DND-41 (cell line): Measurements from ENCODE around the gene VSX2.

Experiments used
- ATAC-seq: fragments of 200-7000 bp; cut with Tn5 transposase; 3 replicates; pipeline ENCODE4 v1.9.1; 2021; ENCODE audit warnings: low read depth; ENCODE audit not compliant: insufficient read depth
- DNase-seq: peaks from one replicate; pipeline ENCODE4 v3.0.0-alpha.2; 2020
- H2AFZ ChIP-seq: 2 replicates; pipeline ENCODE4 v1.6.0; 2012; ENCODE audit warnings: low read depth, low read length
- H3K27ac ChIP-seq: 2 replicates; pipeline ENCODE4 v1.5.1; 2012; ENCODE audit warnings: low read length, inconsistent platforms
- H3K27me3 ChIP-seq: fragments of 200-600 bp; sonication (generic); 2 replicates; pipeline ENCODE4 v1.6.0; 2012; ENCODE audit warnings: low read length, mild to moderate bottlenecking, inconsistent platforms; ENCODE audit not compliant: insufficient read depth, poor library complexity
- H3K36me3 ChIP-seq: 2 replicates; pipeline ENCODE4 v1.5.1; 2012; ENCODE audit warnings: low read length, inconsistent platforms; ENCODE audit not compliant: insufficient read depth
- H3K4me1 ChIP-seq: 2 replicates; pipeline ENCODE4 v1.5.1; 2012; ENCODE audit warnings: mild to moderate bottlenecking, low read length; ENCODE audit not compliant: insufficient read depth
- H3K4me2 ChIP-seq: 2 replicates; pipeline ENCODE4 v1.6.0; 2012; ENCODE audit warnings: mild to moderate bottlenecking, moderate library complexity, low read length, inconsistent platforms; ENCODE audit not compliant: insufficient read depth
- H3K4me3 ChIP-seq, 2 experiments: fragments of 200-600 bp in 1 of 2; shearing (Covaris generic) in 1 of 2; 2 replicates each; pipeline ENCODE4 v1.5.1; 2012 to 2016; ENCODE audit warnings: inconsistent platforms in 2 of 2, low read length in 2 of 2, mild to moderate bottlenecking in 2 of 2, low read depth in 1 of 2, moderate library complexity in 1 of 2
- H3K79me2 ChIP-seq: 2 replicates; pipeline ENCODE4 v1.6.0; 2012; ENCODE audit warnings: low read length, inconsistent platforms; ENCODE audit not compliant: insufficient read depth
- H3K9ac ChIP-seq: 2 replicates; pipeline ENCODE4 v1.6.0; 2012; ENCODE audit warnings: low read depth, mild to moderate bottlenecking, inconsistent platforms, low read length, moderate library complexity
- H3K9me3 ChIP-seq: 2 replicates; pipeline ENCODE4 v1.5.1; 2012; ENCODE audit warnings: low read length, moderate library complexity, mild to moderate bottlenecking, inconsistent platforms; ENCODE audit not compliant: insufficient read depth, severe bottlenecking
- H4K20me1 ChIP-seq: 2 replicates; pipeline ENCODE4 v1.6.0; 2012; ENCODE audit warnings: low read length; ENCODE audit not compliant: insufficient read depth
- EZH2 ChIP-seq: IDR thresholded peaks from 3 replicates; pipeline ENCODE4 v1.6.1; 2012; ENCODE audit warnings: borderline replicate concordance, low read depth, mild to moderate bottlenecking, moderate library complexity, low read length, inconsistent platforms; ENCODE audit not compliant: severe bottlenecking
- TF ChIP-seq, protein P1 (sequence below): IDR thresholded peaks from 2 replicates; pipeline ENCODE4 v1.5.1; 2012; ENCODE audit warnings: borderline replicate concordance, low read length, moderate library complexity, mild to moderate bottlenecking; ENCODE audit not compliant: poor library complexity, severe bottlenecking; ENCODE audit errors: extremely low read depth

VSX2 gene

DNA sequence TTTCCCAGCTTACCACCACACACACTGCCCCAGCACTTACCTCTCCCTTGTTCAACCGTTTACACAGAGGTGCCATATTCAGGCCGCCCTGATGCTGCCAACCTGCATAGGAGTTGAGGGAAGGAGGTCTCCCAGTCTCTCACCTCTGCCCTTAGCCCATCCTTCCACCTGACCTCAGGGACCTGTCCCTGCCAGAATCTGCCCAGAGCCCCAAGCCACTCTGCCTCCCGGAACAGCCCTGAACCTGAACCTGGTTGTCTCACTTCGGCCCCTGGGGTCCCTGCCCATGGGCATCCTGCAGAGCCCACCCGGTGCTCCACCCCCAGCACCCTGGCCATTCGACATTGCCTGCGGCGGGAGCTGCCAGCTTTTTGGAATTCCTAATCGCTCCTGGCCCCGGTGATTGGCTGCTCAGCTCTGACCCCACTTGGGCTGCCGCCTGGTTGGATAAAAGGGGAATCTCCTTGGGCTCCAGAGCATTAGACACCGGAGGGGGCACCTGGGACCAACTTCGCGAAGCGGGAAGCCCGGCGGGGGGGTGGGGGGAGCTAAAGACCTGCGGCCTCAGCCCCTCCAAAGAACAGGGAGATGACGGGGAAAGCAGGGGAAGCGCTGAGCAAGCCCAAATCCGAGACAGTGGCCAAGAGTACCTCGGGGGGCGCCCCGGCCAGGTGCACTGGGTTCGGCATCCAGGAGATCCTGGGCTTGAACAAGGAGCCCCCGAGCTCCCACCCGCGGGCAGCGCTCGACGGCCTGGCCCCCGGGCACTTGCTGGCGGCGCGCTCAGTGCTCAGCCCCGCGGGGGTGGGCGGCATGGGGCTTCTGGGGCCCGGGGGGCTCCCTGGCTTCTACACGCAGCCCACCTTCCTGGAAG is at the start of gene VSX2:
VSX2 (plus strand) TSS at position 476 of the 874 bp plus-strand sequence; CDS start at position 589, 113 bp downstream.
- Histone ChIP-seq H3K27me3 (peaks cover 11% of the 10 kb centered on the region), H3K4me1 (no peaks in the 10 kb centered on the region), H3K79me2 (no peaks in the 10 kb centered on the region), H3K9me3 (no peaks in the 10 kb centered on the region), H2AFZ (no peak within 1 kb of the TSS), H3K36me3 (no peaks in the 10 kb centered on the region), H3K27ac (no peak within 1 kb of the TSS), H3K4me2 (no peak within 1 kb of the TSS), H3K9ac (no peak within 1 kb of the TSS), H4K20me1 (no peaks in the 10 kb centered on the region), H3K4me3 (no peak within 1 kb of the TSS)
- ATAC-seq (no peak), DNase-seq (no peak)
- TF ChIP-seq EZH2, result no peak
- TF ChIP-seq, protein P1, sequence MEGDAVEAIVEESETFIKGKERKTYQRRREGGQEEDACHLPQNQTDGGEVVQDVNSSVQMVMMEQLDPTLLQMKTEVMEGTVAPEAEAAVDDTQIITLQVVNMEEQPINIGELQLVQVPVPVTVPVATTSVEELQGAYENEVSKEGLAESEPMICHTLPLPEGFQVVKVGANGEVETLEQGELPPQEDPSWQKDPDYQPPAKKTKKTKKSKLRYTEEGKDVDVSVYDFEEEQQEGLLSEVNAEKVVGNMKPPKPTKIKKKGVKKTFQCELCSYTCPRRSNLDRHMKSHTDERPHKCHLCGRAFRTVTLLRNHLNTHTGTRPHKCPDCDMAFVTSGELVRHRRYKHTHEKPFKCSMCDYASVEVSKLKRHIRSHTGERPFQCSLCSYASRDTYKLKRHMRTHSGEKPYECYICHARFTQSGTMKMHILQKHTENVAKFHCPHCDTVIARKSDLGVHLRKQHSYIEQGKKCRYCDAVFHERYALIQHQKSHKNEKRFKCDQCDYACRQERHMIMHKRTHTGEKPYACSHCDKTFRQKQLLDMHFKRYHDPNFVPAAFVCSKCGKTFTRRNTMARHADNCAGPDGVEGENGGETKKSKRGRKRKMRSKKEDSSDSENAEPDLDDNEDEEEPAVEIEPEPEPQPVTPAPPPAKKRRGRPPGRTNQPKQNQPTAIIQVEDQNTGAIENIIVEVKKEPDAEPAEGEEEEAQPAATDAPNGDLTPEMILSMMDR, result no peak

DNA sequence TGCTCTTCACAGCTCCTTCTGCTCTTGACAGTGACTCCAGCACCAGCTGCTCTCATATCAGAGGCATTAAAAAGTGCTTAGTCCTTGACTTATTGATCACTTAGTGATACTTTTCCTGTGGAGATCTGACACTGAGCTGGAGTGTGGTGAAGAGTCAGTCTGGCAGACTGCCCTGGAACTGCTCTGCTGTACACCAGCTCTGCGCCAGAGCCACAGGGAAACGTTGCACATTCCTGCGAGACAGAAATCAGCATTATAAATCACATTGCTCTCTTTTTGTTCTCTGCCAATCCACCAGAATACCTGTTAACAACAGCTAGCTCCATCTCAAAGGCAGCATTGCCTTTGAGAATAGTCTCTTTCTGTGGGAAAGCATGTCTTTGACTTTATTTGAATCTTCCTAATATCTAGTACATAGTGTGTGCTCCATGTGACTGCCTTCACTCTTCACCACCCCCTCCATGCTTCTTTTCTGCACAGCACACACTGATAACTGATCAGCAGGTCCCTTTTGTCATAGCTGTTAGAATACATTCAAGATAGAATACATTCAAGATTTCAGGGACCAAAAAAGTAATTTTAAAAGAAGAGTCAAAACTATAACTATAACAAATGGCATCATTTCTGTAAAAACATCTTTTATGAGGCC is 48.2 kb upstream of the VSX2 start:
- Histone ChIP-seq H3K36me3 (peaks cover 7% of the 10 kb centered on the region), H4K20me1 (no peaks in the 10 kb centered on the region), H3K4me1 (no peaks in the 10 kb centered on the region), H3K4me2 (no peak overlapping the region), H3K79me2 (no peaks in the 10 kb centered on the region), H3K27ac (no peak overlapping the region), H3K9ac (no peak overlapping the region), H3K27me3 (no peaks in the 10 kb centered on the region), H3K4me3 (no peak overlapping the region), H2AFZ (no peak overlapping the region), H3K9me3 (no peaks in the 10 kb centered on the region)
- DNase-seq, result no peak
- no peak for ATAC-seq
- no peak for TF ChIP-seq EZH2
- TF ChIP-seq, protein P1, result no peak

DNA sequence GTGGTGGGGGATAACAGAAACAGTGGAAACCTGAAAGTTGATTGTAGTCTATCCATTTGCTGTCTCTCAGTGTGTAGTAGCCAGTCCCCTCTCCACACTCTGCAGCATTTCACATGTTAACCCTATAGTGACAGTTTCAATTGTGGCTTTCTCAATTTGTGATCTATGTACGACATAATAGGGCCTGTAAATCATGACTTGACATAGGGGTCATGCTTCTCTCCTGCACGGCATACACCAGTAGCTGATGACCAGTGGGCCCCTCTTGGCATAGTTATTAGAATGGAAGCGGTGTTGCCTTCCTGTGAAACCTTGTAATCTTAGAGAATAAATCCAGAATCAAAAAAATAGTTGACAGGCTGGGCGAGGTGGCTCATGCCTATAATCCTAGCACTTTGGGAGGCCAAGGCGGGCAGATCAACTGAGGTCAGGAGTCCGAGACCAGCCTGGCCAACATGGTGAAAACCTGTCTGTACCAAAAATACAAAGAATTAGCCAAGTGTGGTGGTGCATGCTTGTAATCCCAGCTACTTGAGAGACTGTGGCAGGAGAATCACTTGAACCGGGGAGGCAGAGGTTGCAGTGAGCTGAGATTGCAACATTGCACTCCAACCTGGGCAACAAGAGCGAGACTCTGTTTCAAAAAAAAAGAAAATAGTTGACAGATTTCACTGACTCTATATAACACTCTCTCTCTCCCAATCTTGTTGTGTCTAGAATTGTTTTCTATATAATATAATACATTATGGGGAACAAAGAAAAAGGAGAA is 44.6 kb upstream of the VSX2 start:
- no peaks in the 10 kb centered on the region for H3K27me3 ChIP-seq
- H3K9ac ChIP-seq, result no peak overlapping the region
- no peaks in the 10 kb centered on the region for H3K79me2 ChIP-seq
- H3K27ac ChIP-seq, result no peak overlapping the region
- ATAC-seq (no peak), DNase-seq (no peak)
- H3K4me2 ChIP-seq, result no peak overlapping the region
- H3K4me1 ChIP-seq, result no peaks in the 10 kb centered on the region
- TF ChIP-seq, protein P1, result no peak
- no peak for TF ChIP-seq EZH2
- H2AFZ ChIP-seq, result no peak overlapping the region
- H4K20me1 ChIP-seq, result no peaks in the 10 kb centered on the region
- peaks cover 15% of the 10 kb centered on the region for H3K36me3 ChIP-seq
- H3K9me3 ChIP-seq, result no peaks in the 10 kb centered on the region
- H3K4me3 ChIP-seq, result no peak overlapping the region
